Epidermal melanocyte (primary cell): ENCODE data around the gene AP2B1.
A peak's percentile ranks its signal among the peaks of the same experiment; 100 is the strongest.
"Not testable (repeated sequence)": the region's sequence is repeated elsewhere in the genome, so short reads cannot be mapped to it uniquely, and the experiment has no call there.

Experiments
- DNase-seq: peaks from one replicate; pipeline ENCODE4 v3.0.0; 2011; ENCODE audit warnings: low spot score; ENCODE audit not compliant: insufficient read length

The AP2B1 gene

DNA sequence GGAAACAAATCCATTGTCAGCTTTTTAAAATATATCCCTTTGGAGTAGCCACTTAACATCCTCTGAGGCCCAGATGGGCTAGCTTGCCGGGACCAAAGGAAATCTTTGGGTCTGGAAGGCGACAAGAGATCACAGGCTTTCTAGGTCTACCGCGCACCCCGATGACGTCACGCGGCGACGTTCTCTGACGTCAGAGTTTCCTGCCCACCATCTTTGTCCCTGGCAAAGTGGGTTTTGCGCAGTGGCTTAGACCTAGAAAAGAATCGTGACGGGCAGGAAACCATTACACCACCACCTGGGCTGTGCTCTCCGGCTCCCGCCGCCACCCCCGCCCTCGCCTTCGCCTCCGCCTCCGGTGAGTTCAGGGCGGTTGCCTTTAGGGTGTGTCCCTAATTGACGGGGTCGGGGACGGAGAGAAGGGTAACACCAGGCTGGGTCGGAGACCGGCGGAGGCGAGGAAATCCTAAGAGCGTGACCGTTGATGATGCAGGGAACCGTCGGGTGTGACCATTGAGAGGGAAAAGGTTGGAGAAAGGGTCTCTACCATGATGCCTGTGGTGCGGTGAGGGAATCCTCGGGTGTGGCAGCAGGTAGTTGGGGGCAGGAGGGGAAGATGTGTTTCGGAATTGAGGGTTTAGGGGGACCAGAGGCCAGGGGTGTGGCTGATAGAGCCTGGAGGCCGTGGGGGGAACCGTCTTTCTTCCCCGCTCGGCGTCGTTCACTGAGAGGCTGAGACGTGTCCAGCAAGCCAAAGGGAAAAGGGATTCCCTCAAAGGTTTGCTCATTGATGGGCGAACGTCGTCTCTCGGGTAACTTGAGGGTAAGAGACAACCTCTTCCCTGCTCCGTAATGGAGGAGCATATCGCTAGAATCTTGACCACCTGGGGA is at the start of gene AP2B1:
Gene AP2B1 (plus strand): TSS at position 249 of the 888 bp plus-strand sequence. CDS start 6,709 bp downstream, outside the sequence.
- peak; percentile 86 for DNase-seq

DNA sequence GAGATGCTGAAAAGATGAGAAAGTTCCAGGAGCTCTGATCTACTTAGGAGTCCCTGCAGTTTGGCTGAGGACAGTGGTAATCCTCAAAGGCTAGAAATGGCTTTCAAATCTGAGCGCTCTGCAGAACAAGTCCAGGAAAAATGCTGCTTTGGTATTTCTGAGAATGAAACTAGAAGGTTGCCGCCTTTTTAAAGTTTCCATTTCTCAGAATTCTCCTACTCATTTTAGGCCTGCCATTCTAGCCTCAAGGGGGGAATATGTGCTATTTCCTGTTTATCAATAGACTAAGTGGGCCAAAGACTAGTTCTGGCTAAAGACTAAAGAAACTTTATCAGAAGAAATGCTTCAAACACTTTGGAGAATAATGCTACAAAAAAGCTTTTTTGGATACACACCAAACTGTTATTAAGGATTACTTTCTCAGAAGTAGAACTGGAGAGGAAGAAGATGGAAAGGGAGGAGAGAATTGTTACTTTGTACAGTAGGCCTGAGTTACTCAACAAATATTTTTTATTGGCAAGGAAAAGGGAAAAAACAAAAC is 49.5 kb upstream of the AP2B1 start, which contains the start of gene SLFN12L:
Gene SLFN12L (minus strand): TSS at position 78 of the 541 bp plus-strand sequence. CDS start 15,314 bp downstream, outside the sequence.
- DNase-seq, result no peak

GRCh38 chr17:35539659-35540026 is 47.5 kb upstream of the AP2B1 start:
- DNase-seq, result no peak

GRCh38 chr17:35540589-35541404 is 46.3 kb upstream of the AP2B1 start:
- no peak for DNase-seq

DNA sequence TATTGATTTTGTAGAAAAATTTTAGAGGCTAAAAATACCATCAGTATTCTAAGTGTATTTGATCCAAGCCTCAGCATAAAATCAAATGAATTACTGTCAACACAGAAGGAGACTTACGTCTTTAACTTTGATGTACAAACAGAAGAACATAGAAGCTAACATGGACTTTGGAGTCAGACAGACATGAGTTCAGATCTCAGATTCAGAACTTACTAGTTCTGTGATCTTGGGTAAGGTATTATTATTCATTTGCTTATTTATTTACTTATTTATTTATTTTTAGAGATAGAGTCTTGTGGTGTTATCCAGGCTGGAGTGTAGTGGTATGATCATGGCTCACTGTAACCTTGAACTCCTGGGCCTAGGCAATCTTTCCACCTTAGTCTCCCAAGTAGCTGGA is 45.7 kb upstream of the AP2B1 start:
- DNase-seq, result no peak

- no peak for DNase-seq
These were observed 44.1 kb upstream of the AP2B1 start for GRCh38 chr17:35542990-35543389.

DNA sequence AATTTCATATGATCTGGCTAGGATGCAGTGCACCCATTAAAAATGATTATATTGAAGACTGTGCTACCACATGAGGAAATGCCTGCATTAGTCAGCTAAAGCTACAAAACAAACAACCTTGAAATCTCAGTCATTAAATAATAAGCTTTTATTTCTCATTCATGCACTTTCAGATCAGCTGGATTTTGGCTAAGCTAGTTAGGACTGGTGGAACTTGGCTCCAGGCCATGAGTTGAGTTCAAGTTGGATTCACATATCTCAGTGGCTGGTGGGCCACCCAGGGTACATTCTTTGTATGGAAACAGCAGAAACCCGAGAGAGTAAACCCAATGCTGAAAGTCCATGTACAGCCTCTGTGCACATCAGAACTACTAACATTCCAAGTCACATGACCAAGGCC is 43.3 kb upstream of the AP2B1 start:
- no peak for DNase-seq

DNA sequence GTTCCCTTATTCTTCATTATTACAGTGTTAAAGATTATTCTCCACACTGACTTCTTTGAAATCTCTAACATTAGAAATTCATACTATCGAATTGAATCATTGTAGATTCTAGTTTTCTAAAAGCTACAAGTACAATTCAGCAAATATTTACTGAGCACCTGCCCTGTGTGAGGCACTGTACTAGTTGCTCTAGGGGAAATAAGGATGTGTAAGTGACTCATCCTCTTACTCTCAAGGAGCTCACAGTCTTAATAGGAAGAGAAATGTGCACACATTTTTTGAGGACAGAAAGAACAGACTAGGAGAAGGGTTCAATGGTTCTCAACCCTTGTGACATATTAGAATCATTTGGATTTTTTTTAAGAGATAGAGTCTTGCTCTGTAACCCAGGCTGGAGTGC is 42.0 kb upstream of the AP2B1 start:
- no peak for DNase-seq

DNA sequence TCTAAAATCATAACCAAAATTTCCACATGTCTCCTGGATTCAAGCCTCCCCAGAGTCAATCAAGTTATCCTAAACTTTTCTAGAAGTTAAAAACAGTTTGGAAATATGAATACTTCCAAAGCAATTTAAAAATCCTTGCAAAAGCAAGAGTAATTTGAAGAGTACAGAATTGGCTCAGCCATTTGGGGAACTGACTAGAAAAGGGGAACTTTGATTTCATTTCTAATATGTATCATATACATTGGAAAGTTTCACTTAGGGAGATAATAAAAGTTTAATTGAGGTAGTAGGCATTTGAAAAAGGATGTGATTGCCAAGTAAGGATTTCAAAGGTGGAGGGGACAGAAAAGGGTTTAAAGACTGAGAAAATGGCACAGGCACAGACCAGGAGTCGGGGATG is 40.6 kb upstream of the AP2B1 start:
- DNase-seq, result no peak

- DNase-seq, result no peak
These were observed 38.8 kb upstream of the AP2B1 start for GRCh38 chr17:35548208-35548810.

DNA sequence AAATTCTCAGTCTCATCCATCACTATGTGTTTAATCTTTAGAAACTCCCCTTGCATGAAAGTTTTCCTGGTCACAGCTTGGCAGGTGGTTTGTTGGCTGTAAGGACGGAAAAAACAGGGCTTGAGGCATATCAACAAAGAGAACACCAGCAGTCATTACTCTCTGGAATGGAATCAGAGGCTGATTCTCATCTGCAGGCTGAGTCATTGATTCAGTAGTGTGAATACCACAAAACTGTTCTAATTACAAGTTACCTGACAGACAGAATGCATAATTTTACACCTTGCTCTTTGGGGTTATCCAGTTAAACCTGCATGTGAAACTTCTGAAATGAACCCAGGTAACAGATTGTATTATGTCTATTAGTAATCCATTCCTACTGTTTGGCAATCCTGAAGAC is 38.1 kb upstream of the AP2B1 start:
- DNase-seq, result no peak

GRCh38 chr17:35553310-35553709 is 33.8 kb upstream of the AP2B1 start:
- DNase-seq, result no peak

- DNase-seq, result no peak
These were observed 32.5 kb upstream of the AP2B1 start for GRCh38 chr17:35554668-35555067.

DNA sequence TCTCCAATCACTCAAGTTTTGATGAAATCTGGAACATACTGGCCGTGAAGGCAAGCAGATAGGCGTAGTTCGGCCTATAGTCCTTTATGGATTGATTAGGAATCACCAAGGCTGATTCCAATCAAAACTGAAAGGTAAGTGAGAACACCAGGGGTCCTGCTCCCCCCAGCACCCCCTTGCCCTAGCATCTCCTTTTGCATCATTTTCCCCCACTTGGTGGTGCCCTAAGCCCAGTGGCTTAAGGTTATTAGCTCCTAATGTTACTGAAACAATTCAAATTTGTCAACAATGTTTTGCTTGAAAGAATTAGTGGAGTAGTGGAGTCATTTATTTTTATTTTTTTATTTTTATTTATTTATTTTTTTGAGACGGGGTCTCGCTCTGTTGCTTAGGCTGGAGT is 31.4 kb upstream of the AP2B1 start:
- DNase-seq, result no peak

DNA sequence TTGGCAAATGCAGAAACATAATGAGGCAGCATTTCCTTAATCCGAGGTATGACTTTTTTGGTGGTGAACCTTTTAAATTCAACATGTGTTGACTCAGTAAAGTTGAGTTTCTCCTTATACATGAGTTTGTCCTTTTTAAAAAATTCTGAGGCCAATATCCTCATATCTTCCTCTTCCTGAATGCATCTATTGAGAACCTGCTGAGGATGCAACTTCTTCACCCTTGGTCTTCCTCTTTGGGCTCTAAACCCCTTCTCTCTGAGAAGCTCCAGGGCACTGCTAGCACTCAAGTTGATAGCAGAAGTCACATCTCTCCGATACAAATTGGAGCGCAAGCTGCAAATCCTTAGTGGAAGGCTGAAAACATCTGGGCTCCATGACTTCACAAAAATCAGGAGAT is 29.8 kb upstream of the AP2B1 start:
- no peak for DNase-seq

DNA sequence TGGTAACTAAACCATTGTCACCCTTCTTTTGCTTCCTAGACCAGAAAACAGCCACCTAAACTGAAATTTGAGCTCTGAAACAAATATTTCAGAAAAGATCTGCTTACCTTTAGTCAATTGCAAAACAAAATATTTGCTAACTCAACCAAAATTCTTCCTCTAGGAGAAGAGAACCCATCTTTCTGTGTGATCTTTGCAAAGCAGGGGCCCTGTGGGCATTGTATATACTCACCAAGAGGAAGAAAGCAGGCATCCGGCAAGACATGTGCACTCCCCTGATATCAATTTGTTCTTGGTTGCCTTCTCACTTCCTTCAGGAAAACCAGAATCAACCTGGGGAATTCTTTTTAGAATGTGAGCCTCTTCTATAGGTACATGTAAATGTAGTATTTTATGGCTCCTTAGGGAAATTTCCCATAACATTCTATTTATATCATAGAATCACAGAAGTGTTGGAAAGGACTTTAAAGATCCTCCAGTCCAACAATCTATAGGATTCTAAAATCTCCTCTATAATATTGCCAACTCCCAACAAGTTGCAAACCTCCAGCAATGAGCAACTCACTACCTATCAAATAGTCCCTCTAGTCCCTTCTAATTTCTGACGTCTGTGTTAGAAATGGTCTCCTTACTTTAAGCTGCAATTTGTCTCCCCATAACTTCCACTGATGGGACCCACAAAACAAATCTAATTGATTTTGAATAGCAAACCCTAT is 27.5 kb upstream of the AP2B1 start:
- DNase-seq, result no peak

GRCh38 chr17:35560703-35561102 is 26.4 kb upstream of the AP2B1 start, which contains the start of gene SLFN14:
TSS of gene SLFN14 (minus strand) at chr17:35560819. CDS start at chr17:35558062, 2,757 bp downstream.
- DNase-seq, result no peak

DNA sequence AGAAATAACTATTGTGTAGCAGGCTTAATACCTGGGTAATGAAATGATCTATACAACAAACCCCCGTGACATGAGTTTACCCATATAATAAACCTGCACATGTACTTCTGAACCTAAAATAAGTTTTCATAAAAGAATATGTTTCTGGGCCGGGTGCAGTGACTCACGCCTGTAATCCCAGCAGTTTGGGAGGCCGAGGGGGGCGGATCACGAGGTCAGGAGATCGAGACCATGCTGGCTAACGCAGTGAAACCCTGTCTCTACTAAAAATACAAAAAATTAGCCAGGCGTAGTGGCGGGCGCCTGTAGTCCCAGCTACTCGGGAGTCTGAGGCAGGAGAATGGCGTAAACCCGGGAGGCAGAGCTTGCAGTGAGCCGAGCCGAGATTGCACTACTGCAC is 23.9 kb upstream of the AP2B1 start:
- not testable (repeated sequence) for DNase-seq

DNA sequence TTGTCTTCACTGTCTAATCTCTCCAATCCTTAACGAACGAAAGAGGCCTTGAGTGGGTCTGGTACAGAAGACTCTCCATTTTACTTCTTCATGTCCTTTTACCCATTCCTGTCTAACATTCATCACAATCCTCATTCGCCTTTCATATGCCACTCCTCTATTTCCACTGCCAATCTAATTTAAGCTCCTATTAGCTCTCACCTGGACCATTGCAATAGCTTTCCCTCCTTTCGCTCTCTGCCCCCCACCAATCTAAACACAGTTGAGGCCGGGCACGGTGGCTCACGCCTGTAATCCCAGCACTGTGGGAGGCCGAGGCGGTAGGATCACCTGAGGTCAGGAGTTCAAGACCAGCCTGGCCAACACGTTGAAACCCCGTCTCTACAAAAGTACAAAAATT is 20.2 kb upstream of the AP2B1 start:
- no peak for DNase-seq

- no peak for DNase-seq
These were observed 18.6 kb upstream of the AP2B1 start for GRCh38 chr17:35568561-35568960.

DNA sequence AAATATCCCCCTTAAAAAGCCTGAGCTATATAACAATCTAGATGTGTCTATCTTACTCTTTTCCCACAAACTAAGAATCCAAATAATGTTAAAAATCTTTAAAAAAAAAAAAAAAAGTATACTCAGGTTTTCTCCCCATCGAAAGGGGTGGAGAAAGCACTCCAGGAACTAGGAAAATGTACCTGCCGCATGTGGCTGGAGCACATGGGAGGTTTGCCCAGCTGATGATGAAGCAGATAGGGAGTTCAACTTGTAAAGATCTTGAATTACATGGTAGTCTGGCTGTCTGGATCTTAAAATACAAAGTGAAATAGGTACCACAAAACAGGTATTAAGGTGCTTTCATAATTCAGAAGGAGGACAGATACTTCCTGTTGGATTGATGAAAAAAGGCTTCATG is 17.7 kb upstream of the AP2B1 start:
- DNase-seq, result no peak
